Body of pancreas (tissue), 4 donors: ENCODE measurements around the gene SPTB.

ENCODE experiments used
- CTCF ChIP-seq, 7 experiments: fragments of 450-650 bp in 4 of 7; fragments of 200-600 bp in 3 of 7; sonication (generic) in 3 of 7; IDR thresholded peaks; one replicate each; pipeline ENCODE4 v1.5.1; 2016 to 2019; ENCODE audit warnings: antibody characterized with exemption in 7 of 7
- POLR2A ChIP-seq, 3 donors: fragments of 450-650 bp; IDR thresholded peaks; one replicate each; pipeline ENCODE4 v1.6.1; 2016; ENCODE audit warnings: antibody characterized with exemption in 3 of 3, mild to moderate bottlenecking in 2 of 3

- TF ChIP-seq CTCF (IDR thresholded peaks at IDR 0.05) (no peak), POLR2A (IDR thresholded peaks at IDR 0.05) (no peak)
These were observed 9.6 kb upstream of the SPTB start for GRCh38 chr14:64889352-64889751.
